Stimulated activated CD4-positive, alpha-beta T cell treated with anti-CD3 and anti-CD28 coated beads, Interleukin-2, amount 100 ng/mL, for 48 hours (primary cell): Measurements from ENCODE around the gene ACTA1.
"Not testable (repeated sequence)": the region's sequence is repeated elsewhere in the genome, so short reads cannot be mapped to it uniquely, and the experiment has no call there.

Experiments used
- DNase-seq, 2 donors: peaks; one replicate each; pipeline ENCODE4 v3.0.0-alpha.2; 2020

ACTA1 gene

DNA sequence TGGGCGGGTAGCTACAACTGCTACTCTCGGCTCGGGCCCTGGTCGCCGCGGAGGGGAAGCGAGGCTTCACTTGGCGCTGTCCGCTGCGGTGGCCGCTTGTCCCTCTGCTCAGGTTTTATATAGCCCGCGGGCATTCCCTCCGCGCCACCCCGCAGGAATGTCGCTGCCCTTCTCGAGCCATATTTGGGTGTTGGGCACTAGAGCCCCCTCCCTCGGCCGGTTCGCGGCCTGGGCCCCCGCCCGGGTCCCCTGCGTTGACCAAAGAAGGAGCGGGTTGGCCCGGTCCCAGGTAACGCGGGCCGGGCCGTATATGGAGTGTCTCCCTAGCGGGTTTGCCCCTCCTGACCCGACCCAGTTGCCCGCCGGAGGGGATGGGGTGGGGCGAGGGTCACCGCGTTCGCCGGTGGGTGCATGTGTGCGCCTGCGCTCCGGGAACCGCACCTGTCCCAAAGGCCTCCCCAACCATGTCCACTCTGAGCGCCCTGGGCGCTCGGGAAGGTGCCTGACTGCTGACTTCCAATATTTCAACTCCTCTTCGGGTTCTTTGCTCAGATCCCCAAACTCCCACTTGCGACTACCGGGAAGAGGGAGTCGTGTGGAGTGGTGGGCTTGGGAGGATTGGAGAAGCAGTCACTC is at the start of gene ACTA1:
ACTA1 (minus strand) TSS at position 90 of the 636 bp plus-strand sequence. CDS start 979 bp downstream, outside the sequence.
- DNase-seq, result no peak

- DNase-seq, result no peak
Measured at GRCh38 chr1:229482511-229482910, 48.6 kb upstream of the ACTA1 start.

DNA sequence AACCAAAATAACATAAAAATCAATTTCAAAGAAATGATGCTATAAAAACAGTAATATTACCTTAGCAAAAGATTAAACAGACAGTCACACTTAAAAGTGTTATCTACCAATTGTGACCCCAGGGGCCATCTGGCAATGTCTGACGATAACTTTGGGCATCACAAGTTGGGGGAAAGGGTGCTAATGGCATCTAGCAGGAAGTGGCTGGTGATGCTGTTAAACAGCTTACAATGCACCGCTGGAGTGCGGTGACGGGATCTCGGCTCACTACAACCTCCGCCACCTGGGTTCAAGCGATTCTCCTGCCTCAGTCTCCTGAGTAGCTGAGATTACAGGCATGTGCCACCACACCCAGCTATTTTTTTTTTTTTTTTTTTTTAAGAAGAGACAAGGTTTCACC is 46.6 kb upstream of the ACTA1 start:
- DNase-seq, result no peak

DNA sequence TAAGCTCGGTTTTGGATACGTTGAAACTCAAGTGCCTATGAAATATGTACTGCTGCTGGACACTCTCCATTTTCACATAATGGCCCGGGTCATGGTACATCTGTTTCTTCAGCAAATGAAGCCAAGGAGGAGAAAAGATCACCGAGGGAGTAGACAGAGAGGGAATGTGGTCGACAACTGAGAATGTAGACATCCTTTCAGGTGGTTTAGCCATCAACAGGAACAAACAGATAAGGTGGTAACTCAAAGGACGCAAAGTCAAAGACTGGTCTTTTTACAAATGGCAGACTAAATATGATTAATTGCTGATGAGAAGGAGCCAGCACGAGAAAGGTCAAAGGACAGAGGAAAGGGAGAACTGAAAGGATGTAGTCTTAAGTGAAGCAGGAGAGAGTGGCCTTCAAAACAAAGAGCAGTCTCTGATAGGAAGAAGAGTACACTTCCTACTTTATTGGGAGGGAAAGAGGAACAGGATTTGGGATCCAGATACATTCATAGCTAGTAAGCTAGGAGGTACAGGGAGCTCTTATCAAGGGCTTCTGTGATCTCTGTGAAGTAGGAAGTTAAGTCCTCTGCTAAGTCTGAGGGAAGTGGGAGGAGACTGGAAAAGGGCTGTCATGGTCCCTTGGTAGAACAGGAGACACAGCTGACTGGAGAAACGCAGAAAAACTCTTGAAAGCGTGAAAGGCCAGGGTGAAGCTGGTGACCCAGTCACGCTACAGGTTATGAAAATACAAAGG is 45.9 kb upstream of the ACTA1 start:
- DNase-seq, result no peak

DNA sequence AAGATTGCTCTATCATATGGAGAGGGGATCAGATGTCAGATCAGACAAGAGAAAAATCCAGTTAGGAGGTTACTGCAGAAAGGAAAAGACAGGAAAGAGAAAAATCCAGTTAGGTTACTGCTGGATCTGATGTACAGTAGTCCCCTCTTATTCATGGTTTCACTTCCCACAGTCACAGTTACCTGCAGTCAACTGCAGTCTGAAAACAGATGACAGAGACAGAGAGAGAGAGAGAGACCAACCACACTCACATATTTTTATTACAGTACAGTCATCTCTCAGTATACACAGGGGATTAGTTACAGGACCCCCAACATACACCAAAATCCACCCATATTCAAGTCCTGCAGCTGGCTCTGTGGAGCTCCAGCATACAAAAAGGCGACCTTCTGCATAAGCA is 45.0 kb upstream of the ACTA1 start:
- DNase-seq, result no peak

DNA sequence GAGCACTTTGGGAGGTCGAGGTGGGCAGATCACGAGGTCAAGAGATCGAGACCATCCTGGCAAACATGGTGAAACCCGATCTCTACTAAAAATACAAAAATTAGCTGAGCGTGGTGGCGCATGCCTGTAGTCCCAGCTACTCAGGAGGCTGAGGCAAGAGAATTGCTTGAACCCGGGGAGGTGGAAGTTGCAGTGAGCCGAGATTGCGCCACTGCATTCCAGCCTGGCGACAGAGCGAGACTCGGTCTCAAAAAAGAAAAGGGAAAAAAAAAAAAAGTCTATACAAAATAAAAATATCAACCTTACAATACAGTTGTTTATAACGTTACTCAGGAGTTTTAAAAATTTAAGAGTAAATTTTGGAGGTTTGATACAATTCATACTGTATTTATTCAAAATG is 42.0 kb upstream of the ACTA1 start:
- not testable (repeated sequence) for DNase-seq

GRCh38 chr1:229474509-229474908 is 40.6 kb upstream of the ACTA1 start:
- DNase-seq, result no peak

DNA sequence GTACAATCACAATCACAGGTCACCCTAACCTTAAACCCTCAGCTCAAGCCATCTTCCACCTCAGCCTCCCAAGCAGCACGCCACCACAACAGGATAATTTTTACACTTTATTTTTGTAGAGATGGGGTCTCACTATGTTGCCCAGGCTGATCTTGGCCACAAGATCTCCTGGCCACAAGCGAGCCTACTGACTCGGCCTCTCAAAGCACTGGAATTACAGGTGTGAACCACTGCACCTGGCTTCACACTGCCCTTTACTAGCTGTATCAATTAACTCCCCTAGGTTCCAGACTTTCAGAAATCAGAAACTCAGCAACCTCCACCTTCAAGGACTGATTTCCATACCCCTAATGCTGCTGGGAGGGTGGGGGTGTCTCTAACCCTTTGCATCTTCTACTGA is 37.3 kb upstream of the ACTA1 start:
- no peak for DNase-seq

DNA sequence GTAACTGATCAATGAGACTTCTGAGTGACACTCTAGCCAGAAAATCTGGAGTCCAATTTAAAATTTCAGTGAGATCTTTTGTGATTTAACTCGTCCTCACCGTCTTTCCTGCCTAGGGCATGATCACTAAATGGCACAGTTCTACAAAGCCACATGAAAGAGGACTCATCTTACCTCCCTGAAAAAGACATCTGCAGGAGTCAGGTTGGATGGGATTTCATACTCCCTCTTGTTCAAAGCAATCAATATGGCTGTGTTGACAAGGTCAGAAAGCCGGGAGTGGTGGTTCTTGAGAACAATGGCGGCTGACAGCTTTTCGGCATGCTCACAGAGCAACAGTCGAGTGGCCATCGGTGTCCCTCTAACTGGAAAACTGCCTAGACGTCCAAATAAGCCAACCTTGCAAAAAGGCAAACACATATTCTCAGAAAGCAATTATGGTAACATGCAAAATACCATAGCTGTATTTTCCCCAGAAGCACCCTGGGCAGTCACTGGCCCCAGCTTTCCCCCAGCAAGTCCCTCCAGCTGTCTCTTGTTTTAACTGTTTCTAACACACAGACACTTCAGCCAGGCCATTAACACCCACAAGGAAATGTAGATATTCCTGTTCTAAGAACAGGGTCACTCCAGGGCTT is 36.6 kb upstream of the ACTA1 start:
- no peak for DNase-seq

DNA sequence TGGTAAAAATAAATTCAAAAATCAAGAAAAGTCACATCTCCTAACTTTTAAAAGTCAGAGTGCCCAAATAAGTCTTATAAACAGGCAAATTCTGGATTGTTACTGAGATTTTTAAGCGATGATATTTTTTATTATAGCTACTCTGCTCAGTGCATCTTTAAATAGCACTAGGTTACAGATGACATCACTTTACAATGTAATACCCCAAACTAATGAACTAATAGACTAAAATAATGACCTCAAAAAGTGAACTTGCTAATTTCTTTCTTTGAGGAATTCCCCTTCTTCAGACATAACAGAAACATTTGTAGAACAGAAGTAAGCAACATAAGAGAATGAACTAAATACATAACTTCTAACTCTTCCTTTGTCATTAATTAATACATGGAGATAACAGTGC is 33.0 kb upstream of the ACTA1 start:
- DNase-seq, result no peak

GRCh38 chr1:229464672-229465071 is 30.8 kb upstream of the ACTA1 start:
- DNase-seq, result no peak

GRCh38 chr1:229461032-229461668 is 27.3 kb upstream of the ACTA1 start:
- no peak for DNase-seq

DNA sequence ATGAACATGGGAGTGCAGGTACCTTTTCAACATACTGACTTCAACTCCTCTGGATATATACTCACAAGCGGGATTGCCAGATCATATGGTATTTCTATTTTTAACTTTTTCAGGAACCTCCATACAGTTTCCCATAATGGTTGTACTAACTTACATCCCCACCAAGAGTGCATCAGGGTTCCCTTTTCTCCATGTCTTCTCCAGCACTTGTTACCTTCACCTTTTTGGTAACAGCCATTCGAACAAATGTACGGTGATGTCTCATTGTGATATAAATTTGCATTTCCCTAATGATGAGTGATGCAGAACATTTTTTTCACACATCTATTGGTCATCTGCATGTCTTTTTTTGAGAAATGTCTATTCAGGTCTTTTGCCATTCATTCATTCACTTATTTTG is 25.9 kb upstream of the ACTA1 start:
- DNase-seq, result no peak

DNA sequence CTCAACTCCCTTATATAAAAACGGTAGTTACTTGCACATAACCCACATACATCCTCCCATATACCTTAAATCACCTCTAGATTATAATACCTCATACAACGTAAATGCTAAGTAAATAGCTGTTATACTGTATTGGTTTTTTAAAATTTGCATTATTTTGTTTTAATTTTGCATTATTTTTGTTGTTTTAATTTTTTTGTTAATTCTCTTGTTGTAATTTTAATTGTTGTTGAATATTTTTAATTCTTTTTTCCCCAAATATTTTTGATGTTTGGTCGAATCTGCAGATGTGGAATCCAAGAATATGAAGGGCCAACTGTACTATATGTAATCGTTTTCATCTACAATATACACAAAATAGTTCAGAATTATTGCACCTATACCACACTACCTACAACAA is 23.5 kb upstream of the ACTA1 start:
- no peak for DNase-seq

DNA sequence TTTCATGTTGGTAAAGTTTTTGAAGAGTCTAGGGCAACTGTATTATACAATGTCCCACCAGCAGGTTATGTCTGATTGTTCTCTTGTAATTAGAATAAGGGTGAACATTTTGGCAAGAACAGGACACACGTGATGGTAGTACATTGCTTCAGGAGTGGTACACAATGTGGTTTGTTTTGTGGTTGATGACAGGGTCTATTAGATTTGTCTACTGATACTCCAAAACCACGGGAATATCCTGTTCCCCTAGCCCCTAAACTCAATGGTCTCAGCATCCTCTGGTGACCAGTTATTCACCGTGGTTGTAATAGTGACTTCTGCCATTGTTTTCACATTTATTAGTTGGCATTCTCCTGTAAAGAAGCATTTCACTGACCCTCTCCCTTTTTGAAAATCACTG is 22.1 kb upstream of the ACTA1 start:
- no peak for DNase-seq

DNA sequence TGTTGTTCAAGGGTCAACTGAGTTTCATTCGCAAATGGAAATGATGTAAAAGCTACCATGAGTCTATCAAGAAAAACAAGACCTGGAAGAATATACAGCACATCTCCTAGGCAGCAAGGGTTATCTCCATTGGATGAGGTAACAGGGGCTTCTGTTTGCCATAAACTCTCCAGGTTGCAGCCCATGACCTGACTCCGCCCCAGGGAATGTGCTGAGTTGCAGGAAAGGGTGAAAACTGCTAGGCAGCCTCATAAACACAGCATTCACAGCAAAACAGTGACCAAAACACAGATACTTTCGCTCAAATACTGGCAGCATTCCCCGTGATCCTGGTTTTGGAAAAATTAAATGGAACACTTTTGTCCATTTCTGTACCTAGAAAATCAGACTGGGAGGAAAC is 20.2 kb upstream of the ACTA1 start:
- no peak for DNase-seq

DNA sequence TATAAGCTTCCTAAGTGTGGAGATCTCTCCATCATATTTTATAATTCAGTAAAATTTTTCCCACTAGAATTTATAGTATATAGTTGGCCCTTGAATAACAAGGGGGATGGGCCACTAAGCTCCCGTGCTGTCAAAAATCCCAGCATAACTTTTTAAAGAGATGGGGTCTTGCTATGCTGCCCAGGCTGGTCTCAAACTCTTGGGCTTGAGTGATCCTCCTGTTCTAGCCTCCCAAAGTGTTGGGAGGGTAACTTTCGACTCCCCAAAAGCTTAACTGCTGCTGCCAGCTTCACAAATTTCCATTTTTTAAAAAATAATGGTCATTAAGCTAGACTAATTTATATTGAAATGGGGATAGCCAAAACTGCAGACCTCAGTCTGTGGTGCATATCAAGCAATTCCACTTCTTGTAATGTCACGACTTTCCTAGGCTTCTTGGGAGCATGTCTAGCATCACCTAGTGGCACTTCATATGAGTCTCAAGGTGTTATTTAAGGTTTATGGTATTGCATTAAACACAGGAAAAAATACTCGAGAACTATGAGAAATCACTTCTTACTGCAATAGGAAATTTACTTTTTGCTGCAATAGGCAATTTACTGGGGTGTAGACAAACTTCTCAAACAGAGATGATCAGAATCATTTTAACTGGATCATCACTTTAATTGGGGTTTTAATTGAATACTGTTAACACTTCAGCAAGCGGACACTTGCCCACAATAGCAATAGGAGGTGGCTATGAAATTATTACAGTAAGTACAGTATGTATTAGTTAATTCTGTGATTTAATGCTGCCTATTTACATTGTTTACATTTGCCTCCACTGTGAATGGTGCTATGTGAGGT is 19.3 kb upstream of the ACTA1 start:
- no peak for DNase-seq

DNA sequence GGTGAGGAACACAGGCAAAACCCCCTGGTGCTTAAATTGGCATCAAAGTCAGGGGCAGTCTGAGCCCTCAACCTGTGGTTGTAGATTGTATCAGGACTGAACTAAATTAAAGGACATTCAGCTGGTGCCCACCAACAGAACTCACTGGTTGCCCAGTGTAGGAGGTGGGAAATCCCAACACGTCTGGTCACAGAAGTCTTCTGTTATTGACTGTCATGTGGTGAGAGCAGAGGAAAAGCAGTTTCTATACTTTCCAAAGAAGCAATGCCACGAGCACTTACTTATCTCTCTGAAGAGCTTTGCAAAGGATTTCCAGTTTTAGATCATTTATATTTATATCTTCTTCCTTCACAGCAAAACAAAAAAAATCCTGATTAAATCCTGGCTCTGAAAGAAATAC is 15.0 kb upstream of the ACTA1 start:
- DNase-seq, result no peak

- no peak for DNase-seq
Measured at GRCh38 chr1:229448354-229448753, 14.5 kb upstream of the ACTA1 start.

DNA sequence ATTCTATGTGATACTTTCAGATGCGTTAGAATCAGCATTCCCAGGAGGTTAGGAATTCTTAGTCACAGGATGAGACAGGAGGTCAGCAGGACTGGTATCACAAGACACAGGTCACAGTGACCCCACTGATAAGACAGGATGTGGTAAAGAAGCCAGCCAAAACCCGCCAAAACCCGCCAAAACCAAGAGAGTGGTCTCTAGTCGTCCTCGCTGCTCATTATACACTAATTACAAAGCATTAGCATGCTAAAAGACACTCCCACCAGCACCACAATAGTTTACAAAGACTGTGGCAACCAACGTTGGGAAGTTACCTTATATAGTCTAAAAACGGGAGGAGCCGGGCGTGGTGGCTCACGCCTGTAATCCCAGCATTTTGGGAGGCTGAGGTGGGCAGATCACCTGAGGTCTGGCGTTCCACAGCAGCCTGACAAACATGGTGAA is 13.9 kb upstream of the ACTA1 start:
- DNase-seq, result no peak

GRCh38 chr1:229445828-229446227 is 11.9 kb upstream of the ACTA1 start:
- DNase-seq, result no peak

- no peak for DNase-seq
Measured at GRCh38 chr1:229440851-229441537, 7.1 kb upstream of the ACTA1 start.
